CD14-positive monocyte (primary cell): ENCODE data around the gene RALGAPA2. TPM values are rescaled to one million over a fixed set of nuclear protein-coding genes. Genes with fewer than 3 reads are reported as not detected.

ENCODE experiments used
- DNase-seq, 3 donors: peaks; one replicate each; pipeline ENCODE4 v3.0.0-alpha.2; 2011 to 2022
- H2AFZ ChIP-seq: 2 replicates; pipeline ENCODE4 v1.6.0; 2012; ENCODE audit warnings: mild to moderate bottlenecking, low read depth, low read length, inconsistent platforms; ENCODE audit not compliant: insufficient read depth, poor library complexity, severe bottlenecking
- H3K27ac ChIP-seq, 2 donors: 1 replicate in 1 of 2; 2 replicates in 1 of 2; pipeline ENCODE4 v1.5.1; 2012 to 2013; ENCODE audit warnings: low read length in 2 of 2, control low read depth in 1 of 2, inconsistent platforms in 1 of 2, low read depth in 1 of 2, mild to moderate bottlenecking in 1 of 2
- H3K27me3 ChIP-seq, 2 donors: one replicate each; pipeline versions ENCODE4 v1.6.0 to v1.6.1; 2011 to 2013; ENCODE audit warnings: low read length in 2 of 2; ENCODE audit not compliant: control insufficient read depth in 2 of 2, insufficient read depth in 2 of 2
- H3K36me3 ChIP-seq, 2 donors: replicated peaks in 1 of 2; 1 replicate in 1 of 2; 2 replicates in 1 of 2; pipeline versions ENCODE4 v1.5.1 to v1.6.1; 2012 to 2013; ENCODE audit warnings: low read length in 2 of 2, control low read depth in 1 of 2, inconsistent platforms in 1 of 2, mild to moderate bottlenecking in 1 of 2; ENCODE audit not compliant: insufficient read depth in 2 of 2, control insufficient read depth in 1 of 2
- H3K4me1 ChIP-seq, 2 donors: 1 replicate in 1 of 2; 2 replicates in 1 of 2; pipeline versions ENCODE4 v1.5.1 to v1.6.1; 2012 to 2013; ENCODE audit warnings: low read length in 2 of 2, control low read depth in 1 of 2, inconsistent platforms in 1 of 2, mild to moderate bottlenecking in 1 of 2, moderate library complexity in 1 of 2; ENCODE audit not compliant: insufficient read depth in 2 of 2, control insufficient read depth in 1 of 2
- H3K4me2 ChIP-seq: replicated peaks from 2 replicates; pipeline ENCODE3; 2012; ENCODE audit warnings: low read length, moderate library complexity, mild to moderate bottlenecking; ENCODE audit not compliant: poor library complexity, severe bottlenecking; ENCODE audit errors: extremely low read depth
- H3K4me3 ChIP-seq, 3 experiments: fragments of 200-600 bp in 1 of 3; sonication (generic) in 1 of 3; replicated peaks in 1 of 3; 1 replicate in 2 of 3; 2 replicates in 1 of 3; pipeline ENCODE4 v1.5.1; 2011 to 2013; ENCODE audit warnings: low read length in 3 of 3, mild to moderate bottlenecking in 3 of 3, control low read depth in 2 of 3, low read depth in 2 of 3, inconsistent platforms in 1 of 3, moderate library complexity in 1 of 3
- H3K79me2 ChIP-seq: 2 replicates; pipeline ENCODE4 v1.6.0; 2012; ENCODE audit warnings: mild to moderate bottlenecking, control low read depth, inconsistent platforms, low read length, moderate library complexity; ENCODE audit not compliant: insufficient read depth
- H3K9ac ChIP-seq: 2 replicates; pipeline ENCODE4 v1.6.0; 2017; ENCODE audit warnings: low read length, mild to moderate bottlenecking; ENCODE audit not compliant: insufficient read depth, poor library complexity, severe bottlenecking
- H3K9me3 ChIP-seq, 2 donors: replicated peaks in 1 of 2; 1 replicate in 1 of 2; 2 replicates in 1 of 2; pipeline versions ENCODE4 v1.5.1 to v1.6.1; 2012 to 2013; ENCODE audit warnings: low read length in 2 of 2, control low read depth in 1 of 2; ENCODE audit not compliant: control insufficient read depth in 1 of 2, insufficient read depth in 1 of 2
- H4K20me1 ChIP-seq: 2 replicates; pipeline ENCODE4 v1.6.0; 2012; ENCODE audit warnings: mild to moderate bottlenecking, low read length, control low read depth, moderate library complexity; ENCODE audit not compliant: insufficient read depth
- H3K27ac Mint-ChIP-seq, 7 donors: one replicate each; pipeline ENCODE4 v1.8.0; 2020; ENCODE audit warnings: mild to moderate bottlenecking in 7 of 7, mixed read lengths in 7 of 7, moderate library complexity in 6 of 7, inconsistent platforms in 2 of 7
- H3K27me3 Mint-ChIP-seq, 3 donors: one replicate each; pipeline ENCODE4 v1.8.0; 2021 to 2022; ENCODE audit warnings: low read depth in 3 of 3, mild to moderate bottlenecking in 3 of 3, mixed read lengths in 3 of 3, moderate library complexity in 3 of 3, inconsistent platforms in 1 of 3
- H3K36me3 Mint-ChIP-seq, 2 donors: one replicate each; pipeline ENCODE4 v1.8.0; 2020; ENCODE audit warnings: mixed read lengths in 2 of 2, inconsistent platforms in 1 of 2, mild to moderate bottlenecking in 1 of 2
- H3K4me1 Mint-ChIP-seq: one replicate; pipeline ENCODE4 v1.8.0; 2020; ENCODE audit warnings: mild to moderate bottlenecking, mixed read lengths
- H3K4me3 Mint-ChIP-seq, 2 donors: one replicate each; pipeline ENCODE4 v1.8.0; 2020; ENCODE audit warnings: mild to moderate bottlenecking in 2 of 2, mixed read lengths in 2 of 2, moderate library complexity in 1 of 2
- H3K9me3 Mint-ChIP-seq, 7 donors: one replicate each; pipeline ENCODE4 v1.8.0; 2020 to 2022; ENCODE audit warnings: mixed read lengths in 7 of 7, mild to moderate bottlenecking in 6 of 7, moderate library complexity in 6 of 7, inconsistent platforms in 2 of 7
- CTCF ChIP-seq: fragments of 200-600 bp; IDR thresholded peaks from one replicate; pipeline ENCODE4 v1.8.0; 2022; ENCODE audit warnings: antibody characterized with exemption, mild to moderate bottlenecking
- WGBS: methylation state at CpG from one replicate; pipeline ENCODE4 v1.1.5; 2013; ENCODE audit warnings: missing lambda C conversion rate; ENCODE audit not compliant: insufficient coverage; 5-methylcytosine and 5-hydroxymethylcytosine counted together
- intact Hi-C, 2 donors: fragments of 100-400 bp; cut with micrococcal nuclease; formaldehyde crosslinking; loops; one replicate each; pipeline versions ENCODE4 v1.15.0 to v1.15.1; 2023
- polyA plus RNA-seq, 3 donors: library from polyadenylated mRNA; depleted of rRNA in 1 of 3; unstranded in 2 of 3; stranded (reverse) in 1 of 3; fragments of 300-500 nt in 2 of 3; fragments of >200 nt in 1 of 3; fragmentation: Illumina TruSeq in 2 of 3; gene quantifications; 1 replicate in 2 of 3; 2 replicates in 1 of 3; pipeline ENCODE4 v1.2.3, GENCODE V29; 2012 to 2021

RALGAPA2 gene
- polyA plus RNA-seq, 3 donors = 6.2 to 13.0 (median 8.9) TPM

GRCh38 chr20:20531283-20531682, 181.2 kb downstream of the RALGAPA2 start:
- peaks cover 0 to 2% (median 2%) of the 10 kb centered on the region in 3 donors for H3K27me3 Mint-ChIP-seq
- TF ChIP-seq CTCF = no peak
- WGBS = 100% methylated on average over 4 of the region's 6 CpGs
- no peaks in the 10 kb centered on the region for H3K9me3 ChIP-seq
- H3K27ac Mint-ChIP-seq = no peak overlapping the region
- no peak overlapping the region for H3K4me3 Mint-ChIP-seq
- no peaks in the 10 kb centered on the region for H3K9me3 Mint-ChIP-seq
- intact Hi-C loops = no loop called here
- H3K79me2 ChIP-seq = no peaks in the 10 kb centered on the region
- H4K20me1 ChIP-seq = no peaks in the 10 kb centered on the region
- H3K36me3 Mint-ChIP-seq = peaks cover 70 to 81% of the 10 kb centered on the region in 2 donors
- H3K27ac ChIP-seq = no peak overlapping the region
- H2AFZ ChIP-seq = no peak overlapping the region
- H3K36me3 ChIP-seq = peaks cover 57 to 85% of the 10 kb centered on the region in 2 donors
- H3K27me3 ChIP-seq = no peaks in the 10 kb centered on the region
- H3K4me2 ChIP-seq = no peak overlapping the region
- no peak for DNase-seq
- H3K4me3 ChIP-seq = no peak overlapping the region
- no peaks in the 10 kb centered on the region for H3K4me1 Mint-ChIP-seq
- no peaks in the 10 kb centered on the region for H3K4me1 ChIP-seq
- H3K9ac ChIP-seq = no peak overlapping the region

- Histone ChIP-seq H4K20me1 (no peaks in the 10 kb centered on the region), H3K79me2 (no peaks in the 10 kb centered on the region), H3K36me3 (peaks cover 55 to 82% of the 10 kb centered on the region in 2 donors), H3K4me3 (no peak overlapping the region), H3K4me2 (no peak overlapping the region), H3K4me1 (no peaks in the 10 kb centered on the region), H3K9ac (no peak overlapping the region), H2AFZ (no peak overlapping the region), H3K27me3 (no peaks in the 10 kb centered on the region), H3K27ac (no peak overlapping the region), H3K9me3 (no peaks in the 10 kb centered on the region)
- no peak for TF ChIP-seq CTCF
- Mint-ChIP-seq H3K27me3 (peaks cover 0 to 2% (median 2%) of the 10 kb centered on the region in 3 donors), H3K9me3 (no peaks in the 10 kb centered on the region), H3K4me3 (no peak overlapping the region), H3K36me3 (peaks cover 71 to 82% of the 10 kb centered on the region in 2 donors), H3K4me1 (no peaks in the 10 kb centered on the region), H3K27ac (no peak overlapping the region)
- WGBS = 96% methylated on average over 5 of the region's 7 CpGs
- intact Hi-C loops = no loop called here
- no peak for DNase-seq
Measured at GRCh38 chr20:20530428-20531151, 181.9 kb downstream of the RALGAPA2 start.
